Neural cell (in vitro differentiated cells): ENCODE data around the gene BTN1A1. TPM values are rescaled to one million over a fixed set of nuclear protein-coding genes. Genes with fewer than 3 reads are reported as not detected.

Experiments used
- H2AFZ ChIP-seq: fragments of 200-600, 300-800 bp; sonication (generic), shearing (Covaris generic); 2 replicates; pipeline ENCODE4 v1.6.0; 2014; ENCODE audit warnings: low read depth, mild to moderate bottlenecking, antibody characterized with exemption, low read length, moderate library complexity
- H3F3A ChIP-seq: fragments of 200-600 bp; shearing (Covaris generic); 2 replicates; pipeline ENCODE4 v1.6.1; 2016; ENCODE audit warnings: mild to moderate bottlenecking, moderate library complexity, mixed read lengths, antibody characterized with exemption, low read length; ENCODE audit not compliant: insufficient read depth, poor library complexity, severe bottlenecking
- H3K27ac ChIP-seq: fragments of 200-600, 300-800 bp; sonication (generic), shearing (Covaris generic); 2 replicates; pipeline ENCODE4 v1.5.1; 2014; ENCODE audit warnings: mild to moderate bottlenecking, low read length, moderate library complexity
- H3K27me3 ChIP-seq: fragments of 300-800, 200-600 bp; sonication (generic), shearing (Covaris generic); 2 replicates; pipeline ENCODE4 v1.6.0; 2014; ENCODE audit warnings: mild to moderate bottlenecking, low read depth, low read length, moderate library complexity; ENCODE audit not compliant: insufficient read depth
- H3K36me3 ChIP-seq: fragments of 300-800, 200-600 bp; sonication (generic), shearing (Covaris generic); 2 replicates; pipeline ENCODE4 v1.5.1; 2014; ENCODE audit warnings: mild to moderate bottlenecking, antibody characterized with exemption, low read length, moderate library complexity; ENCODE audit not compliant: insufficient read depth
- H3K4me2 ChIP-seq: fragments of 300-800, 200-600 bp; sonication (generic), shearing (Covaris generic); 2 replicates; pipeline ENCODE4 v1.6.0; 2014; ENCODE audit warnings: mild to moderate bottlenecking, low read length
- H3K4me3 ChIP-seq: fragments of 300-800, 200-600 bp; sonication (generic), shearing (Covaris generic); 2 replicates; pipeline ENCODE4 v1.5.1; 2014; ENCODE audit warnings: mild to moderate bottlenecking, low read length, moderate library complexity
- H3K79me2 ChIP-seq: fragments of 200-600 bp; shearing (Covaris generic); replicated peaks from 2 replicates; pipeline ENCODE4 v1.6.0; 2014; ENCODE audit warnings: mild to moderate bottlenecking, low read length, moderate library complexity; ENCODE audit not compliant: insufficient read depth
- H3K9ac ChIP-seq: fragments of 300-800, 200-600 bp; sonication (generic), shearing (Covaris generic); 2 replicates; pipeline ENCODE4 v1.6.1; 2016; ENCODE audit warnings: mild to moderate bottlenecking, low read length, mixed read lengths
- H3K9me2 ChIP-seq: fragments of 200-600 bp; shearing (Covaris generic); 2 replicates; pipeline ENCODE4 v1.6.1; 2016; ENCODE audit warnings: mild to moderate bottlenecking, low read length, mixed read lengths; ENCODE audit not compliant: insufficient read depth
- H3K9me3 ChIP-seq: fragments of 200-600, 300-800 bp; sonication (generic), shearing (Covaris generic); 2 replicates; pipeline ENCODE4 v1.6.1; 2016; ENCODE audit warnings: mild to moderate bottlenecking, mixed run types, low read length, moderate library complexity, mixed read lengths
- H4K20me1 ChIP-seq: fragments of 200-600 bp; shearing (Covaris generic); 2 replicates; pipeline ENCODE4 v1.6.1; 2016; ENCODE audit warnings: mild to moderate bottlenecking, mixed run types; ENCODE audit not compliant: insufficient read depth
- CTCF ChIP-seq: fragments of 450-650 bp; IDR thresholded peaks from 2 replicates; pipeline ENCODE4 v1.5.1; 2014; ENCODE audit warnings: antibody characterized with exemption, mild to moderate bottlenecking, moderate library complexity; ENCODE audit not compliant: poor library complexity, severe bottlenecking
- EP300 ChIP-seq: fragments of 450-650 bp; conservative IDR thresholded peaks from 2 replicates; pipeline ENCODE4 v1.6.1; 2014; ENCODE audit warnings: antibody characterized with exemption, mild to moderate bottlenecking, moderate library complexity; ENCODE audit not compliant: poor library complexity, severe bottlenecking
- EZH2 ChIP-seq: fragments of 200-600, 300-800 bp; shearing (Covaris generic), sonication (generic); IDR thresholded peaks from 2 replicates; pipeline ENCODE4 v1.6.1; 2014; ENCODE audit warnings: antibody characterized with exemption, low read length, borderline replicate concordance, mild to moderate bottlenecking; ENCODE audit not compliant: insufficient read depth, poor library complexity, severe bottlenecking
- MXI1 ChIP-seq: fragments of 450-650 bp; conservative IDR thresholded peaks from 2 replicates; pipeline ENCODE4 v1.6.1; 2014; ENCODE audit warnings: antibody characterized with exemption, mild to moderate bottlenecking; ENCODE audit not compliant: poor library complexity, severe bottlenecking
- POLR2AphosphoS5 ChIP-seq: IDR thresholded peaks from 2 replicates; pipeline ENCODE4 v1.6.1; 2012
- RAD21 ChIP-seq: fragments of 450-650 bp; conservative IDR thresholded peaks from 2 replicates; pipeline ENCODE4 v1.6.1; 2014; ENCODE audit warnings: antibody characterized with exemption, mild to moderate bottlenecking, moderate library complexity
- REST ChIP-seq: IDR thresholded peaks from 2 replicates; pipeline ENCODE4 v1.6.1; 2012; ENCODE audit warnings: borderline replicate concordance
- SMC3 ChIP-seq: fragments of 450-650 bp; conservative IDR thresholded peaks from 2 replicates; pipeline ENCODE4 v1.6.1; 2014; ENCODE audit warnings: antibody characterized with exemption, mild to moderate bottlenecking, moderate library complexity; ENCODE audit not compliant: poor library complexity
- TAF1 ChIP-seq: IDR thresholded peaks from 2 replicates; pipeline ENCODE4 v1.6.1; 2012; ENCODE audit warnings: low read depth
- polyA plus RNA-seq: library from polyadenylated mRNA; depleted of rRNA; stranded (reverse); fragments of >200 nt; gene quantifications from 2 replicates; pipeline ENCODE4 v1.2.3, GENCODE V29; 2014

The BTN1A1 gene
- polyA plus RNA-seq, 1 donor from 2014 or later, result not detected

GRCh38 chr6:26533532-26533931, 33.4 kb downstream of the BTN1A1 start:
- H3K9me2 ChIP-seq, result no peaks in the 10 kb centered on the region
- peaks cover 23% of the 10 kb centered on the region for H3F3A ChIP-seq
- no peaks in the 10 kb centered on the region for H3K79me2 ChIP-seq
- peak overlapping the region; percentile 79 for H3K9ac ChIP-seq
- peak overlapping the region; percentile 95 for H3K4me2 ChIP-seq
- TF ChIP-seq EZH2, result no peak
- TF ChIP-seq TAF1, result no peak
- TF ChIP-seq EP300, result no peak
- TF ChIP-seq POLR2AphosphoS5, result no peak
- TF ChIP-seq CTCF, result no peak
- no peak for TF ChIP-seq MXI1
- TF ChIP-seq SMC3, result no peak
- no peak for TF ChIP-seq REST
- TF ChIP-seq RAD21, result no peak
- no peaks in the 10 kb centered on the region for H3K9me3 ChIP-seq
- no peaks in the 10 kb centered on the region for H4K20me1 ChIP-seq
- no peaks in the 10 kb centered on the region for H3K36me3 ChIP-seq
- H2AFZ ChIP-seq, result peak overlapping the region; percentile 69
- H3K27ac ChIP-seq, result peak overlapping the region; percentile 84
- no peaks in the 10 kb centered on the region for H3K27me3 ChIP-seq
- H3K4me3 ChIP-seq, result peak overlapping the region; percentile 91

- no peaks in the 10 kb centered on the region for H3K9me3 ChIP-seq
- no peak overlapping the region for H3K27ac ChIP-seq
- no peak overlapping the region for H3K4me2 ChIP-seq
- peaks cover 9% of the 10 kb centered on the region for H3K79me2 ChIP-seq
- H3F3A ChIP-seq, result peaks cover 23% of the 10 kb centered on the region
- TF ChIP-seq EP300, result no peak
- no peak for TF ChIP-seq REST
- no peak for TF ChIP-seq RAD21
- TF ChIP-seq MXI1, result no peak
- no peak for TF ChIP-seq SMC3
- TF ChIP-seq EZH2, result no peak
- no peak for TF ChIP-seq TAF1
- no peak for TF ChIP-seq CTCF
- TF ChIP-seq POLR2AphosphoS5, result no peak
- H3K4me3 ChIP-seq, result no peak overlapping the region
- H3K36me3 ChIP-seq, result no peaks in the 10 kb centered on the region
- H3K27me3 ChIP-seq, result no peaks in the 10 kb centered on the region
- no peak overlapping the region for H2AFZ ChIP-seq
- no peaks in the 10 kb centered on the region for H3K9me2 ChIP-seq
- no peak overlapping the region for H3K9ac ChIP-seq
- H4K20me1 ChIP-seq, result no peaks in the 10 kb centered on the region
These were observed 34.8 kb downstream of the BTN1A1 start for GRCh38 chr6:26534681-26535465.
